HCT116 (cell line): Measurements from ENCODE around the gene ACTRT3. TPM values are rescaled to one million over a fixed set of nuclear protein-coding genes. Genes with fewer than 3 reads are reported as not detected.
"Not testable (repeated sequence)": the region's sequence is repeated elsewhere in the genome, so short reads cannot be mapped to it uniquely, and the experiment has no call there.

Source experiments
- ATAC-seq: fragments of 200-7000 bp; cut with Tn5 transposase; 2 replicates; pipeline ENCODE4 v1.9.1; 2020; ENCODE audit warnings: mild to moderate bottlenecking, moderate library complexity
- BruUV-seq: library from RNA; stranded (reverse); fragments of 400-500 nt; replicated peaks from 2 replicates; lab custom pipeline; 2021; lab: Mats Ljungman, UMichigan
- CTCF ChIA-PET: fragments of 300-600 bp; sonication (Branson Sonifier 250); formaldehyde crosslinking; loops from one replicate; lab custom pipeline; 2021; ENCODE audit warnings: antibody characterized with exemption; lab: Charles Lee
- POLR2A ChIA-PET: fragments of 300-600, 350-600 bp; sonication (Branson Sonifier 250); formaldehyde crosslinking; loops from one replicate; lab custom pipeline; 2021; ENCODE audit warnings: antibody characterized with exemption; lab: Charles Lee
- RAD21 ChIA-PET, 2 experiments: fragments of 300-600 bp; sonication (Branson Sonifier 250); formaldehyde crosslinking; loops; one replicate each; lab custom pipeline; 2023; ENCODE audit warnings: low total read pairs in 2 of 2; ENCODE audit not compliant: uncharacterized antibody in 2 of 2, unreplicated experiment in 2 of 2, low non-redundant PET in 1 of 2; lab: Charles Lee
- DNase-seq: peaks from one replicate; pipeline ENCODE4 v3.0.0-alpha.2; 2010; ENCODE audit warnings: low read depth, low spot score
- H2AFZ ChIP-seq: fragments of 200-600 bp; shearing (Covaris generic), sonication (generic); 2 replicates; pipeline ENCODE4 v1.6.1; 2017; ENCODE audit warnings: low read depth, mixed run types, mixed read lengths, antibody characterized with exemption, low read length; ENCODE audit not compliant: poor library complexity, severe bottlenecking
- H3K27ac ChIP-seq: 2 replicates; pipeline ENCODE4 v1.5.1; 2012; ENCODE audit warnings: low read depth, low read length
- H3K27me3 ChIP-seq: fragments of 200-600 bp; sonication (generic); 2 replicates; pipeline ENCODE4 v1.6.1; 2016; ENCODE audit warnings: mixed run types, low read length, mixed read lengths; ENCODE audit not compliant: insufficient read depth
- H3K36me3 ChIP-seq, 2 experiments: fragments of 200-500 bp in 1 of 2; fragments of 200-600 bp in 1 of 2; sonication (Bioruptor generic) in 1 of 2; sonication (generic) in 1 of 2; 2 replicates each; pipeline versions ENCODE4 v1.5.1 to v1.6.1; 2014 to 2016; ENCODE audit warnings: low read length in 2 of 2, inconsistent platforms in 1 of 2, mixed read lengths in 1 of 2, mixed run types in 1 of 2; ENCODE audit not compliant: insufficient read depth in 2 of 2, control insufficient read depth in 1 of 2
- H3K4me1 ChIP-seq, 2 experiments: fragments of 200-600 bp in 1 of 2; sonication (generic) in 1 of 2; 2 replicates each; pipeline versions ENCODE4 v1.5.1 to v1.6.1; 2012 to 2017; ENCODE audit warnings: low read length in 2 of 2, inconsistent platforms in 1 of 2, mild to moderate bottlenecking in 1 of 2, mixed read lengths in 1 of 2, mixed run types in 1 of 2, moderate library complexity in 1 of 2; ENCODE audit not compliant: insufficient read depth in 2 of 2, control insufficient read depth in 1 of 2
- H3K4me2 ChIP-seq: fragments of 200-600 bp; sonication (generic); 2 replicates; pipeline ENCODE4 v1.6.1; 2017; ENCODE audit warnings: mixed run types, low read length, mixed read lengths
- H3K4me3 ChIP-seq, 2 experiments: fragments of 200-600 bp in 1 of 2; sonication (generic) in 1 of 2; replicated peaks in 1 of 2; 2 replicates each; pipeline ENCODE4 v1.5.1; 2011 to 2016; ENCODE audit warnings: low read length in 2 of 2, control low read depth in 1 of 2, low read depth in 1 of 2, mild to moderate bottlenecking in 1 of 2, mixed read lengths in 1 of 2, mixed run types in 1 of 2
- H3K79me2 ChIP-seq: fragments of 200-600 bp; sonication (generic); 2 replicates; pipeline ENCODE4 v1.6.1; 2017; ENCODE audit warnings: mild to moderate bottlenecking, mixed run types, low read length, moderate library complexity, mixed read lengths; ENCODE audit not compliant: insufficient read depth
- H3K9ac ChIP-seq: fragments of 200-600 bp; sonication (generic); 2 replicates; pipeline ENCODE4 v1.6.1; 2016; ENCODE audit warnings: low read length, mixed read lengths
- H3K9me2 ChIP-seq: fragments of 200-600 bp; sonication (generic), shearing (Covaris generic); 2 replicates; pipeline ENCODE4 v1.6.1; 2017; ENCODE audit warnings: mixed run types, mild to moderate bottlenecking, moderate library complexity; ENCODE audit not compliant: insufficient read depth
- H3K9me3 ChIP-seq, 2 experiments: fragments of 200-500 bp in 1 of 2; fragments of 200-600 bp in 1 of 2; sonication (Bioruptor generic) in 1 of 2; sonication (generic) in 1 of 2; 2 replicates each; pipeline ENCODE4 v1.6.1; 2014 to 2017; ENCODE audit warnings: low read length in 2 of 2, mixed read lengths in 2 of 2, inconsistent platforms in 1 of 2, low read depth in 1 of 2, mild to moderate bottlenecking in 1 of 2, mixed run types in 1 of 2, moderate library complexity in 1 of 2; ENCODE audit not compliant: control insufficient read depth in 1 of 2, insufficient read depth in 1 of 2
- H4K20me1 ChIP-seq: fragments of 200-600 bp; sonication (generic), shearing (Covaris generic); 2 replicates; pipeline ENCODE4 v1.6.1; 2017; ENCODE audit warnings: mixed run types, mild to moderate bottlenecking, moderate library complexity; ENCODE audit not compliant: insufficient read depth
- CEBPB ChIP-seq: IDR thresholded peaks from 2 replicates; pipeline ENCODE4 v1.6.1; 2012; ENCODE audit warnings: low read depth
- CTCF ChIP-seq, 3 experiments: fragments of 200-600 bp in 1 of 3; sonication (generic) in 1 of 3; IDR thresholded peaks in 2 of 3; conservative IDR thresholded peaks in 1 of 3; 2 replicates each; pipeline ENCODE4 v1.5.1; 2012 to 2017; ENCODE audit warnings: low read depth in 2 of 3, low read length in 2 of 3, antibody characterized with exemption in 1 of 3, borderline replicate concordance in 1 of 3, control low read depth in 1 of 3, mild to moderate bottlenecking in 1 of 3, mixed read lengths in 1 of 3, mixed run types in 1 of 3, moderate library complexity in 1 of 3; ENCODE audit not compliant: insufficient read depth in 1 of 3
- ELF1 ChIP-seq: IDR thresholded peaks from 2 replicates; pipeline ENCODE4 v1.6.1; 2012; ENCODE audit warnings: low read depth, borderline replicate concordance
- EZH2phosphoT487 ChIP-seq: fragments of 200-600 bp; IDR thresholded peaks from 2 replicates; pipeline ENCODE4 v1.6.1; 2018; ENCODE audit warnings: antibody characterized with exemption, borderline replicate concordance
- JUND ChIP-seq: IDR thresholded peaks from 2 replicates; pipeline ENCODE4 v1.6.1; 2012
- YY1 ChIP-seq: IDR thresholded peaks from 2 replicates; pipeline ENCODE4 v1.6.1; 2011; ENCODE audit warnings: low read length, low read depth, moderate library complexity, mild to moderate bottlenecking; ENCODE audit not compliant: insufficient replicate concordance; ENCODE audit errors: extremely low read depth
- ZFX ChIP-seq: fragments of 450-650 bp; IDR thresholded peaks from 2 replicates; pipeline ENCODE4 v1.6.1; 2017
- intact Hi-C: fragments of 100-400 bp; cut with micrococcal nuclease; formaldehyde crosslinking; loops from 2 replicates; pipeline ENCODE4 v1.10.0; 2022
- total RNA-seq: library from RNA; stranded (reverse); gene quantifications from one replicate; pipeline ENCODE4 v1.2.1, GENCODE V29; 2021; ENCODE audit not compliant: unreplicated experiment

The ACTRT3 gene
- total RNA-seq, 1 experiment from 2014 or later: 1.2 TPM

- ATAC-seq: no peak
- Histone ChIP-seq H3K9me3 (no peaks in the 10 kb centered on the region), H4K20me1 (no peaks in the 10 kb centered on the region), H3K27ac (no peak overlapping the region), H3K4me3 (no peak overlapping the region), H3K9me2 (no peaks in the 10 kb centered on the region), H2AFZ (no peak overlapping the region), H3K9ac (no peak overlapping the region), H3K79me2 (no peaks in the 10 kb centered on the region), H3K36me3 (no peaks in the 10 kb centered on the region), H3K27me3 (no peaks in the 10 kb centered on the region), H3K4me1 (no peaks in the 10 kb centered on the region), H3K4me2 (no peak overlapping the region)
- TF ChIP-seq YY1: no peak
- TF ChIP-seq EZH2phosphoT487: no peak
- no peak for TF ChIP-seq ELF1
- no peak for TF ChIP-seq CEBPB
- no peak for TF ChIP-seq CTCF (IDR thresholded peaks at IDR 0.05 in 2 of 3, conservative IDR thresholded peaks at IDR 0.05 in 1 of 3; ENCODE audit: borderline replicate concordance in 1 of 3, insufficient read depth in 1 of 3, low read depth in 2 of 3, low read length in 2 of 3)
- TF ChIP-seq JUND: no peak
- TF ChIP-seq ZFX: no peak
- ChIA-PET RAD21 (no interaction called here), CTCF (no interaction called here), POLR2A (no interaction called here)
- BruUV-seq: no TSS peak
- intact Hi-C loops: no loop called here
- DNase-seq: no peak
Measured at GRCh38 chr3:169739067-169739466, 30.3 kb downstream of the ACTRT3 start.

- ATAC-seq, H3K4me3 ChIP-seq, BruUV-seq, H3K4me2 ChIP-seq, H4K20me1 ChIP-seq, H3K9me3 ChIP-seq, H3K27me3 ChIP-seq, CTCF ChIA-PET, H2AFZ ChIP-seq, RAD21 ChIA-PET, H3K36me3 ChIP-seq, H3K9me2 ChIP-seq, H3K9ac ChIP-seq, POLR2A ChIA-PET, intact Hi-C loops, DNase-seq, H3K4me1 ChIP-seq, H3K79me2 ChIP-seq, H3K27ac ChIP-seq: not testable (repeated sequence)
Measured at GRCh38 chr3:169731857-169732256, 37.5 kb downstream of the ACTRT3 start.
